NCI-H345 treated with DMSO at 0.1 percent for 48 hours (cell line): ENCODE data around the gene PRSS21.

ENCODE experiments used
- DNase-seq: peaks from one replicate; lab custom pipeline; 2025; ENCODE audit not compliant: unreplicated experiment; lab: John Stamatoyannopoulos, UW

The PRSS21 gene

GRCh38 chr16:2804728-2805127, 12.3 kb upstream of the PRSS21 start:
- no peak for DNase-seq

- DNase-seq: no peak
Measured at GRCh38 chr16:2806286-2806685, 10.8 kb upstream of the PRSS21 start.

DNA sequence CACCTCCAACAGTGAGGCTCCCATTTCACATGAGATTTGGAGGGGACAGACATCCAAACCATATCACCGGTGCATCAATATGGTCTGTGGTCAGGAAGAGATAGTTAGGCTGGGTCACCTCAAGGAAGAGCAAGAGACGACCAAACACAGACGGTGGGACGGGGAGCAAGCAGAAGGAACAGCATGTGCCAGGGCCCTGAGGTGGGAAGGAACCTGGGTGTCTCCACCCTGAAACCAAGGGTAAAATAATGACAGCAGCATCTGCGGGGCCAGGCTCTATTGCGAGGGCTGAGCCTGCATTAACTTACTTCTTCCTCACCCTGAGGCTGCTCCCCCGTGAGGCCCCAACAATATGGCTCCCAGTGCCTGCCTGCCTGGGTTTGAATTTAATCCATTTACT, 8.9 kb upstream of the PRSS21 start:
- DNase-seq: no peak

- DNase-seq: no peak
Measured at GRCh38 chr16:2809149-2809760, 7.8 kb upstream of the PRSS21 start.

DNA sequence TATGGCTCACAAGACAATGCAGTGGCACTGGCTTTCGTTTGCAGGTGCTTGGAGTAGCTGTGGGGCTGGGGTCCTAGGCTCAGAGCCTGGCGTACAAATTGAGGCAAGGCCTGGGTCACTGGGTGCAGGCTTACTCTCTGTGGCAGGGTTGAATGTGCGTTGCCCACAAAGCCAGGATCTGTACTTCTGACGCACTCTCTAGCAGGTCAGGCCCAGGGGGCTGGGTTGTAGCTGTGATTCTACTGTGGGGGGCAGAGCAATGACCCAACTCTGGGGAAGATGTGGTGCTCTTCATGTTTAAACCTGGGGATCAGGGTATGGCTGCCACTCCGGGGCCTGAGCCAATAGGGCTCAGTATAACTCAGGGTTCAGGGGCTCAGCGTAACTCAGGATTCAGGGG, 6.4 kb upstream of the PRSS21 start:
- no peak for DNase-seq

DNA sequence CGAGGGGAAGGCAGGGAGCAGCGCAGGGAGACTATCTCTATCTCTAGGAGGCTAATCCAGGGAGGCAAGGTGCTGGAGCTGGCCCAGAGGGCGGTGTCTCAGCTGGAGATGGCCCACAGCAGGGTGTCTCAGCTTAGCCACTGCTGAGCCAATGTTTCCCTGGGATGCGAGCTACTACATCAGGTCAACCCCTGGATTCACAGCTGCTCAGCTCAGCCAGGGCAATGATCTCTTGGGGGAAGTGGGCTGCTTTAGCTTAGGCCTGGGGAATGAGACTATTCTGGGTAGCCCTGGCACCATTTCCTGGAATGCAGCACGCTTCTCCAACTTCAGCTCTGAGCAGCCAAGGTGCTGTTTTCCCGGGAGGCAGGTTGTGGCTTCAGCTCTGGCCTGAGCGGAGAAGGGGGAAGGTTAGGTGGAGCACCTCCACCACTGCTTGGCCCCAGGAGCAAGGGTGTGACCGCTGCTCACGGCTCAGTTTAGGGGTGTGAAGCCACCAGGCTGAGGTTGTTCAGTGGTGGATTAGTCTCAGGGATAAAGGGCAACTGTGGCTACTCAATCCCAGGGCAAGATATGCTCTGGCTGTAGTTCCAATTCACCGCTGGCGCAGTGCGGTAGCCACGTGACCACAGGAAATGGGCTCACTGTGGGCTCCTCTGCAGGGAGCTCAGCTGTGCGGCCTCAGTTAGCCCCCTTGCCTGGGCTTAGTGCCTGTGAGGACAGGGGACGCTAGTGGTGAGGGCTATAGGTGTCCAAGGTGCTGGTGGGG, 5.2 kb upstream of the PRSS21 start:
- no peak for DNase-seq

- DNase-seq: no peak
Measured at GRCh38 chr16:2813771-2814221, 3.2 kb upstream of the PRSS21 start.

- no peak for DNase-seq
Measured at GRCh38 chr16:2814551-2815298, 2.3 kb upstream of the PRSS21 start.

DNA sequence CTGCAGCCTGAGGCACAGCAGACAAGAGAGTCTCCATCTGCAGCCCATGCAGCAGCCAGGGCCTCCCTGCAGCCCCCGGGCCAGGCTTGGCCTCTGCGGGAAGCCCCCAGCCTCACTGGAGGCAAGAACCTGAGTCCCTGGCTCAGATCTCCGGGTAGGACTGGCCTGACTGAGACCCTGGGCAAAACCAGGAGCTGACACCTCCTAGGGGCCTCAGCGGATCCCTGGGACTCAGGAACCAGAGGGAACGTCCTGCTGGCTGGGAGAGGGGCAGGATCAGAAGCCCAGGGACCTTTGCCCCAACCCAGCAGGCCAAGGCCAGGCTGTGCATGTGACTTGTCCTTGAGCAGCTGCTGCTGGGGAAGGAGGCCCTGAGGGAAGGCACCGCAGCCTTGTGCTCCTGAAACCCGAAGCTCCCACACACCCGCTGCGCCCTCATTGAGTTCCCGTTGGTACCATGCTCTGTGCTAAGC, 1.7 kb upstream of the PRSS21 start:
- no peak for DNase-seq

DNA sequence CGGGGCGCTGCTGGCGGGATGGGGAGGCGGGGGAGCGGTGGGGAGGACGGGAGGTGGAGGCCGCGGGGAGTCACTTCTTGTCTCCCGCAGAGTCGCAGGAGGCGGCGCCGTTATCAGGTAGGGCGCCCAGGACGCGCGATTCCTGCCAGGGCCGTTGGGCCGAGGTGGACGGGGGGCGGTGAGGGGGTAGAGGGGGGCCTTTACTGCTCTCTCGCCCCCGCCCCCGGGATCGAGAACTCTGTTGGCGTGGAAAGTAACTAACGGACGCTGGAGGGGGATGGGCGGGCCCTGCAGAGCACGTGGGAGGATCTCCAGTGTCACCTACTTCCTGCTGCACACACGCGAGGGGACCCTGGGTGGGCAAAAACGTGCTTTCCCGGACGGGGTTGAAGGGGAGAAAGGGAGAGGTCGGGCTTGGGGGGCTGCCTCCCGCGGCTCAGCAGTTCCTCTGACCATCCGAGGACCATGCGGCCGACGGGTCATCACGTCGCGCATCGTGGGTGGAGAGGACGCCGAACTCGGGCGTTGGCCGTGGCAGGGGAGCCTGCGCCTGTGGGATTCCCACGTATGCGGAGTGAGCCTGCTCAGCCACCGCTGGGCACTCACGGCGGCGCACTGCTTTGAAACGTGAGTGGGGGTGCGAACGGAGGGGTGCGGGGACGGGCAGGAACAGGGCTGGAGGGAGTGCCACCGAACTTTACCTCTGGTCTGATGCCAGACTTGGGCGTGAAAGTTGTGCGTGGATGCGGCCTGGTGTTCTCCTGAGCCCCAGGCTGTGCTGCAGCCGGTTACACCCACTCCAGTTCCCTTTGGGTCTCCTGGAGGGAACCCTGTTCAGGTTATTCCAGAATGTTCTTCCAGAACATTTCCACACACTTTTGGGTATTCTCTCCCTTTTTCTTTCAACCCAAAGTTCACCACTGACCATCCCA, 569 bp downstream of the PRSS21 start:
- no peak for DNase-seq

- no peak for DNase-seq
Measured at GRCh38 chr16:2818272-2818876, 1.3 kb downstream of the PRSS21 start.

GRCh38 chr16:2819179-2819938, 2.3 kb downstream of the PRSS21 start:
- no peak for DNase-seq

DNA sequence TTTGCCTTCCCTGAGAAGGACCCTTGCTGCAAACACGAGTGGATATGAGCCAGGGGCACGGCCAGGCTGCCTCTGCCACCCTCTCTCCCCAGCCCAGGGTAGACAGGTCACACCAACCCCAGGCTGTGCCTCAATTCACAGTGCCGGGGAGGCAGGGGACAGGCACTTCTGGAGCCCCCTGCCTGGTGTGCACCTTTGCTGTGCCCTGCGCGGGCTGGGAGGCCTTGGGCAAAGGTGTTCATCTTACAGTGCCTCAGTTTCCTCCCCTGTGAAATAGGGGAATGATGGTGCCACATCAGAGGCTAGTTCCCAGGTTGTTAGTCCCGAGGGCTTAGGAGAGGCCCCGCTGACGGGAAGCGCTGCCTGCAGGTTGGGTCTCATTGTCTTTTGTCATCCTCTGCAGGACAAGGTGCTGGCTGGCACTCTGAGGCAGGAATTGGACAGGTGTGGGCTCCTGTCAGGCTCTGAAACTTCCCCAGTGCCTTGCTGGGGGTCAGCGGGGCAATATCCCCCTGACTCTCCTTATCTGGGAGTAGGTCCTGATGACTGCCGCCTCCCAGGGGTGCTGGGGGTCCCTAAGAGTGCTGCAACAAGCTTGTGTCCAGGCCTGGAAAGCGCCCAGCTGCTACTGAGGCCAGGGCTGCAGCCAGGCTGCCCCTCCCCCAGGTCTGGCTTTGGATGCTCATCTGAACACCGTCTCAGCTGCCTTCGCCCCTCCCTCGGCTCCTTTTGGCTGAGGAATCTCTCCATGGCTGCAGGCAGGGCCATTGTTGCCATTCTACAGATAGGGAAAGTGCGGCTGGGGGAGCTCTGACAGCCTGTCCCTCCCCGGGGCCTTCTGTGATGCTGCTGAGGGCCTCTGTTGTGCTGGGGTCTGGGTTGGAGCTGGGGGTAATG, 3.1 kb downstream of the PRSS21 start:
- no peak for DNase-seq

- no peak for DNase-seq
Measured at GRCh38 chr16:2820836-2821486, 3.9 kb downstream of the PRSS21 start.

DNA sequence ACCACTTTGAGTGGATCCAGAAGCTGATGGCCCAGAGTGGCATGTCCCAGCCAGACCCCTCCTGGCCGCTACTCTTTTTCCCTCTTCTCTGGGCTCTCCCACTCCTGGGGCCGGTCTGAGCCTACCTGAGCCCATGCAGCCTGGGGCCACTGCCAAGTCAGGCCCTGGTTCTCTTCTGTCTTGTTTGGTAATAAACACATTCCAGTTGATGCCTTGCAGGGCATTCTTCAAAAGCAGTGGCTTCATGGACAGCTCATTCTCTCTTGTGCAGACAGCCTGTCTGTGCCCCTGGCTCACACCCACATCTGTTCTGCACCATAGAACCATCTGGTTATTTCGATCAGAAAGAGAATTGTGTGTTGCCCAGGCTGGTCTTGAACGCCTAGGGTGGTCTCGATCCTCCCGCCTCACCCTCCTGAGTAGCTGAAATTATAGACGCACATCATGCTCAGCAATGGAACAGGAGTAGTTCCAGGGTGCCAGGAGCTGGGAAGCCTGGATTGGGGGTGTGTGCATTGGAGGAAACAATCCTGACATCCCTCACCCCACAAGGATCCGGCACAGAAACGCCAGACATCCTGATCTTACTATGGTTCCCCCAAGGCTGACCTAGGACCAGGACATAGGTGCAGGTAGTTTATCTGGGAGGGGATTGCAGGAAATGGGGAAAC, 4.6 kb downstream of the PRSS21 start:
- DNase-seq: no peak

GRCh38 chr16:2822158-2822495, 5.1 kb downstream of the PRSS21 start:
- DNase-seq: no peak

- no peak for DNase-seq
Measured at GRCh38 chr16:2822496-2822895, 5.5 kb downstream of the PRSS21 start.

GRCh38 chr16:2824626-2825025, 7.6 kb downstream of the PRSS21 start:
- DNase-seq: no peak
